SJSA1 (cell line): ENCODE results near the gene ARHGAP27. TPM values are rescaled to one million over a fixed set of nuclear protein-coding genes. Genes with fewer than 3 reads are reported as not detected.

Experiments
- DNase-seq, 2 experiments: peaks; one replicate each; pipeline ENCODE4 v3.0.0-alpha.2; 2015 to 2020; ENCODE audit warnings: low spot score in 2 of 2, low read depth in 1 of 2
- H3K27ac ChIP-seq: fragments of 250-450 bp; sonication (Bioruptor Pico); 2 replicates; pipeline ENCODE4 v1.5.1; 2020; ENCODE audit warnings: mild to moderate bottlenecking, moderate library complexity
- H3K27me3 ChIP-seq: fragments of 250-450 bp; sonication (Bioruptor Pico); replicated peaks from 2 replicates; pipeline ENCODE4 v1.5.1; 2020; ENCODE audit warnings: mild to moderate bottlenecking, moderate library complexity
- H3K36me3 ChIP-seq: fragments of 250-450 bp; sonication (Bioruptor Pico); 2 replicates; pipeline ENCODE4 v1.5.1; 2020; ENCODE audit warnings: mild to moderate bottlenecking
- H3K4me1 ChIP-seq: fragments of 250-450 bp; sonication (Bioruptor Pico); replicated peaks from 2 replicates; pipeline ENCODE4 v1.6.1; 2021; ENCODE audit warnings: mild to moderate bottlenecking
- H3K4me3 ChIP-seq: fragments of 250-450 bp; sonication (Bioruptor Pico); 2 replicates; pipeline ENCODE4 v1.5.1; 2020; ENCODE audit warnings: mild to moderate bottlenecking
- H3K9me3 ChIP-seq: fragments of 250-450 bp; sonication (Bioruptor Pico); replicated peaks from 2 replicates; pipeline ENCODE4 v1.5.1; 2020; ENCODE audit warnings: mild to moderate bottlenecking
- total RNA-seq: library from RNA; depleted of rRNA; stranded (reverse); fragments of >200 nt; shearing (Covaris generic); gene quantifications from 2 replicates; pipeline ENCODE4 v1.2.3, GENCODE V29; 2014

ARHGAP27 gene
- total RNA-seq, 1 experiment from 2014 or later, result 0.53 TPM

DNA sequence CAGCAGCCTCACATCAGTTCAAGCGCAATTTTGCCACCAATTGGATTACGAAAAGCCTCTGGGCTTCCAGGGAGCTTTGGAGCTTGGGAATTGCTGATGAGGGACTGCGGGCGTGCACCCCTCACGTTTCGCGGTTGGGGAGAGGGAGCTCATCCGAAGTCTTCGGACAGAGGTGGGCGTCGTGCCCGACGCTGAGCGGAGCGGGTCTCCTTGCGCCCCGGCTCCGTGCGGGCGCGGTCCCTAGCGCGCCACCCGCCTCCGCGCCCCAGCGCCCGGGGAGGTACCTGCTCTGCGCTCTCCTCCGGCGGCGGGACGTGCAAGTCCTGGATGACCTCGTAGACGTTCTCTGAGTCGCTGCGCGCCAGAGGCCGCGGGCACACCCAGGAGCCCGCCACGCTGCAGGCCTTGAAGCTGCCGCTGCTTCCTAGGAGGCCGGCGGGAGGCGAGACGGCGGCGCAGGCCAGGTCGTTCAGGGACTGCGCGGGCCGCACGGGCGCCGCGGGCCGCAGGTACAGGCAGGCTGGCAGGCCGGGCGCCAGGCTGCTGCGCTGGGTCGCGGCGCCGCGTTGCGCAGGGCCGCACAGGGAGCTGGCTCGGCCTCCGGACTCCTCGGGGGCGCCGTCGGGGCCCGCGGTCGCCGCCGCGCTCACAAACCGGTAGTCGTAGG lies 3.2 kb downstream of the ARHGAP27 start:
- H3K36me3 ChIP-seq, result no peaks in the 10 kb centered on the region
- DNase-seq, result no peak
- H3K4me1 ChIP-seq, result peaks cover 16% of the 10 kb centered on the region
- peaks cover 3% of the 10 kb centered on the region; the same call in 1 of the 2 replicates for H3K9me3 ChIP-seq
- H3K27ac ChIP-seq, result no peak overlapping the region
- H3K27me3 ChIP-seq, result peaks cover 40% of the 10 kb centered on the region
- H3K4me3 ChIP-seq, result no peak overlapping the region

DNA sequence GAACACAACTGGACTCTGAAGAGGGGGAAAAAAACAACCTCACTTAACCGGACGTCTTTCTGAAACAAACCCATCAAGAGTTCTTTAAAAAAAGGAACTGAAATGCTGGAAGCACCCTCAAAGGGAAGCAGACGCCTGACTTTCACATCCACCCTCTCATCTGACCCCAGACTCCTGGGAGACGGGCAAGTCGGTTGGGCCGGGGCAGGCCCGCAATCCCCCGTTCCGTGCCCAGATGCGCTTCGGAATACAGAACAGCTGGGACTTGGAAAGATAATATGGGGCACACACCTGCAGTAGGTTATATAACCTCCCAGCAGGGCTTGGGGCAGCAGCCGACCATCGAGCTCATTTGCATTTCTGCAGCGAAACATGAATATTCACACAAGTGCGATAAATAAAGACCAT lies 3.7 kb downstream of the ARHGAP27 start:
- Histone ChIP-seq H3K4me3 (no peak overlapping the region), H3K36me3 (no peaks in the 10 kb centered on the region), H3K9me3 (peaks cover 3% of the 10 kb centered on the region; the same call in 1 of the 2 replicates), H3K27me3 (peaks cover 40% of the 10 kb centered on the region), H3K4me1 (peaks cover 16% of the 10 kb centered on the region), H3K27ac (no peak overlapping the region)
- DNase-seq, result no peak

DNA sequence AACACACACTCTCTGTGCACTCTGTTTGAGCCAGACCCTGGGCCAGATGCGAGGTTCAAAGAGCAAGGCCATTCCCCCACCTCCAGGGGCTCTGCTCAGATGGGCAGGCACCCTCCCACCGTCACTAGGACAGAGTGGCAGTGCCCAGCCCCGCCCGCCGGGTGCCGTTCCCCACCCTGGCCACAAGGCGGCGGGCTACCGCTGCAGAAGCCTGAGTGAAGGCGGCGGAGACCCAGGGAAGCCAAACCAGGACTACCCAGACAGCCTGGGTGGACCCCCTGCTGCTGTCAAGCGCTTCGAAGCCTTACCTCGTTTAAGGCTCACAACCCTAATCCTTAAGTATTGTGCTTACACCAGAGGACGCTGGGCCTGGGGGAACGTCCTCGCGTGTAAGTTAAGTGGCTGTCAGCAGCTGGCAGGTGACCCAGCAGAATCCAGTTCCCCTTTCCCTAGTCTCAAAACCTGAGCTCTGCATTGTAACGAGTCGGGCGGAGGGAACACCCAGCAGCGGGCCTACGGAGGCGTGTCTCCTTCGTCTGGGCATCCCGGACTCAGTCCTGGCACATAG lies 4.5 kb downstream of the ARHGAP27 start:
- peaks cover 40% of the 10 kb centered on the region for H3K27me3 ChIP-seq
- no peak overlapping the region for H3K27ac ChIP-seq
- H3K36me3 ChIP-seq, result no peaks in the 10 kb centered on the region
- peaks cover 3% of the 10 kb centered on the region; the same call in 1 of the 2 replicates for H3K9me3 ChIP-seq
- peak in 1 of 2 experiments; percentile 74 for DNase-seq
- peaks cover 16% of the 10 kb centered on the region for H3K4me1 ChIP-seq
- H3K4me3 ChIP-seq, result no peak overlapping the region

DNA sequence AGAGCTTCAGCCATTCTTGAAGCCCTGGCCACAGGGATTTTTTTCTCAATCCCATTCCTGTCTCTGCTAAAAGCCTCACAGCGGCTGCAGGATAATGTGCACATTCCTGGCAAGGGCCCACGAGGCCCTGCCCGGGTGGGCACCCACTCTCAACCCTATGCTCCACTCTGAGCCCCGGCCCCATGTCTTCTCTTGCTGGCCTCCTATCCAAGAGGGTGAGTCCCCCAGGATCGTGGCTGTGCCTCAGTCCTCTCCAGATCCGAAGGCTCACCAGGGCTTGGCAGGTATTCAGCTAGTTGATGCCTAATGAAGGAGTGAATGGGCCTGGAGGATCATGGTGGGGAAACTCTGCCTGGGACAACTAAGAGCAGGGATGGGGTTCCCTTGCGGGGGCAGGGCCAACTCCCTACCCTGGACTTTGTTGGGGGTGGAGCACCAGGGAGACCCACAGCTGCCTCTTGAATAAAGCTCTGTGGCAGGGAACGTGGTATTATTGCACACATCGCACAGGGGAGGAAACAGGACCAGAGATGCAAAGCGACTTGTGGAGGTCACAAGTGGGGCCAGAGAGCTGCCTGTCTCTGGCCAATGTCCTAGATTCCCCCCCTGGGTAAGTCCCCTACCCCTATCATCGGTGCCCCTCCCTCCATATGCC lies 5.4 kb downstream of the ARHGAP27 start:
- no peak for DNase-seq
- H3K4me1 ChIP-seq, result peaks cover 13% of the 10 kb centered on the region
- H3K36me3 ChIP-seq, result no peaks in the 10 kb centered on the region
- peaks cover 3% of the 10 kb centered on the region; the same call in 1 of the 2 replicates for H3K9me3 ChIP-seq
- H3K4me3 ChIP-seq, result no peak overlapping the region
- no peak overlapping the region for H3K27ac ChIP-seq
- peaks cover 39% of the 10 kb centered on the region for H3K27me3 ChIP-seq

DNA sequence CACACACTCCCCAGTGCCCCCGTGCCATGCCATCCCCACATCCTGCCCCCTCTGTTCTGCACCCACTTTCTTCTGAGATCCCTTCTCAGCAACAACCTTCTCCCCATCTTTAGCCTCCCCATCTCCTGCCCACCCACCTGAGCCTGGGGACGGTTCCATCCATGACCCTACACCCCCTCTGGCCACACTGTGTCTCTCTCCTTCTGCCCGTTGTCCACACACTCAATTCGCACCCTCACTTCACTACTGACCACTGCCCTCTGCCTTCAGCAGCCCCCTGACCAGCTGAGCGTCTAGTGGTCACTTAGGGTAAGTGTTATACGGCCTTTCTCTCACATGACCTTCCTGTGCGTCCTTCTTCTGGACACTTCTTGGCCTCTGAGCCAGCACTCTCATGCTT lies 6.1 kb downstream of the ARHGAP27 start:
- no peak overlapping the region for H3K4me3 ChIP-seq
- H3K9me3 ChIP-seq, result peaks cover 3% of the 10 kb centered on the region; the same call in 1 of the 2 replicates
- no peak for DNase-seq
- peaks cover 7% of the 10 kb centered on the region for H3K4me1 ChIP-seq
- no peak overlapping the region for H3K27ac ChIP-seq
- H3K27me3 ChIP-seq, result peaks cover 37% of the 10 kb centered on the region
- no peaks in the 10 kb centered on the region for H3K36me3 ChIP-seq

DNA sequence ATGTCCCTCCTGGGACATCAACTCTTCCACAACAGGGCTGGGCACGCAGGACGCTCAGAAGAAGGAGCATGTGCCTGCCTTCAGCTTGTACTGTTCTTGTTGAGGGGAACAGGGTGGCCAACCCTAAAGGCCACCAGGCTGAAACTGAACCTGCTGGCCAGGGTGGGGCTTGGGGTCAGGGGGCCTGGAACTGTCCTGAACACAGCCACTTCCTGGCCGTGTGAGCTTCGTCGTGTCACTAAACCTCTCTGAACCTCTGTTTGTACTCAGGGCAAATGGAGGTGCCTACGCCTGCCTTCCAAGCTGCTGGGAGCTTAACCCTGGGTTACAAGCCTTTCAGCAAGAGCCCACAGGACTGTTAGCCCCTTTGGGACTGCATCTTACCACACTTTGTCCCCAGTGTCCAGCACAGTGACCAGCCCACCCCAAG lies 6.7 kb downstream of the ARHGAP27 start:
- no peak for DNase-seq
- Histone ChIP-seq H3K27me3 (peaks cover 31% of the 10 kb centered on the region), H3K4me3 (no peak overlapping the region), H3K36me3 (no peaks in the 10 kb centered on the region), H3K4me1 (peaks cover 1% of the 10 kb centered on the region), H3K27ac (no peak overlapping the region), H3K9me3 (peaks cover 3% of the 10 kb centered on the region; the same call in 1 of the 2 replicates)

DNA sequence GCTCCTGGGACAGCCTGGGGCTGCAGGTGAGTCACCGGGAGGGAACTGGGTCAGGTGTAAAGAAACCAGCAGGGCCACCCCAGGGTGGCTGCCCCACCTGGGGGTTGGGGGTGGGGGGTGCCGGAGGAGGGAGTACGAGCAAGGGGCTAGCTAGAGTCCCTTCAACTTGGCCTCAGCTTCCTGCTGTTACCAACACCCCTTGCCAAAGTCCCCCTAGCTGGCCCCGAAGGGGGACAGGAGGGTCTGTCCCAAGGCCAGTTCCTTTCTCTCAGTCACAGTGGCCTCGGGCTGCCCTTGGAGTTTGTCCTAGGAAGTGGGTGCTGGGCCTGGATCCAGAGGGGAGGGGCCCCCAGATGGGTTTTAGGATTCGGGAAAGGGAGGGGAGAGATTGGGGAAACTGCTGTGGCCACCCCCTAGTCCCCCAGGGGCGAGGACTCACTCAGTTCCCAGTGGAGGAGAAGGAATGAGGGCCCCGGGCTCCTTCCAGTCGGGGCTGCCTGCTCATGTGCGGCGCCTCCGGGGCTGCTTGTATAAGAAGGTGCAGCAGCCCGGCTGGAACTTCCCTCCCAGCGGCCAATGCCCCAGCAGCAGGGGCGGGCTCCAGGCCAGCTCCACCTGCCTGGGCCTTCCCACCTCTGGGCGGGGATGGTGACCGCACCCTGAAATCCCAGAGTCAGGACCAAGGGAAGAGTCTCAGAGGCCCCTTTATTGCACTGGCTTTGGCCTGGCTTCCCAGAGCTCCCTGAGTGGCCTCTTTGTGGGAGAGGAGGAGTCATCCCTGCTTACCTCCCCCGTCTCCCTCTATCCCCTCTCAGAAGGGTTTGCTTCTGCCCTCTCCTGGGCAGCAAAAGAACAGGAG lies 7.3 kb downstream of the ARHGAP27 start:
- Histone ChIP-seq H3K9me3 (no peaks in the 10 kb centered on the region), H3K4me3 (no peak overlapping the region), H3K27ac (no peak overlapping the region), H3K27me3 (peaks cover 25% of the 10 kb centered on the region), H3K4me1 (no peaks in the 10 kb centered on the region), H3K36me3 (no peaks in the 10 kb centered on the region)
- peak in 1 of 2 experiments; percentile 31 for DNase-seq

DNA sequence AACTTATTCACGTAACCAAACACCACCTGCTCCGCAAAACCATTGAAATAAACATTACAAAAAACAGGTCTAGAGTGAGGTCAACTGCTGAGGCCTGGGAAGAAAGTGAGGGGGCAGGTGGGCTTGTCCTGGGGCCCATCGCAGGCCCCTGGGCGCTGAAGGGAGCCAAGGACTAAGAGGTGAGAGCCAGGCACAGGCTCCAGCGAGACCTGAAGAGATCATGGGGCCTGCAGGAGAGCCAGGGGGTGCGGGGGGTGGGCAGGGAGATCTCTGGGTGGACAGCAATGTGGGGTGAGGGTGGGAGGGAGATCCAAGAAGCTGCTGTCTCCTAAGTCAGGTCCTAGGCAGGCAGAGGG lies 7.9 kb downstream of the ARHGAP27 start:
- Histone ChIP-seq H3K36me3 (no peaks in the 10 kb centered on the region), H3K4me3 (no peak overlapping the region), H3K27me3 (peaks cover 25% of the 10 kb centered on the region), H3K9me3 (no peaks in the 10 kb centered on the region), H3K27ac (no peak overlapping the region), H3K4me1 (no peaks in the 10 kb centered on the region)
- DNase-seq, result no peak

DNA sequence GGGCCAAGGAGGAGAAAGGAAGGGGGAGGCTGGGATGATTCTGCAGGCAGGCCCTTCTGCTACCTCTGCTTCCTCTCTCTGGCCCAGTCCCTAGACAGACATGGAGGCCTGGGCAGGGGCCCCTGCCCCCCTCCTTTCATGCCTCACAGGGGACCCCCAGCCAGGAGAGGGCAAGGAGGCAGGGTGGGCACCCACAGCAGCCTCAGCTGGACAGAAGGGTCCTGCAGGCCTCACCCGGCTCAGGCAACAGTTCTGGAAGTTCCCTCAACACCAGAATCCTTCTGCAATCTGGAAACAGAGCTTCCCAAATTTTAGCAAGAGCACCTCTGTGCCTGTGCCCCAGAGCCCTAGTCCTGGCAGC lies 8.7 kb downstream of the ARHGAP27 start:
- Histone ChIP-seq H3K27me3 (peaks cover 23% of the 10 kb centered on the region), H3K4me1 (no peaks in the 10 kb centered on the region), H3K9me3 (no peaks in the 10 kb centered on the region), H3K36me3 (no peaks in the 10 kb centered on the region), H3K4me3 (no peak overlapping the region), H3K27ac (no peak overlapping the region)
- DNase-seq, result no peak

DNA sequence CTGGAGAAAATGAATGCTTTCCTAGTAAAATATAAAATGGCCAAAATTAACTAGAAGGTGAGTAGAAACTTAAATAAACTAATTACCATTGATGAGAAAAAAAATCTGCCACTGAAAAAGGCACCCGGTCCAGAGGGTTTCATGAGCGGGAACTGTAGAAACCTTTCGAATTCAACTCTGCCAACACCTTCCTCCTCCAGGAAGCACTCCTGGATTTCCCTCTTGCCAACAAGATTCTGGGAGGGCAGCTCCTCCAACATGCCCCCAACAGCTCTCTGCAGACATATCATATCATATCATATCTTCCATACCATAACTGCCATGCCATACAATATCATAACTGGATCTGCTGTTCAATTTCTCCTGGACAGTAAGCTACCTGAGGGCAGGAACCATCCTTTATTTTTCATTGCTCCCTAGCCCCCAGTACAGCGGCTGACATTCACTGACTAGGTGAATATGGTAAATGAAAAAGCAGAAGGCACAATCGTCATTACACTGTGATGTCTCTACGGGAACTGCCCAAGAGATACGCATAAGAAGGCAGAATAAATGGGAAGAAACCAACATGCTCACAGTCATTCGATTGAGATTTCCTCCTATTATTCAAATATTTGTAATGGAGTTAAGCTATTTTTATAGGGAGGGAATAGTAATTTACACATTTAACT lies 9.2 kb downstream of the ARHGAP27 start:
- Histone ChIP-seq H3K4me3 (no peak overlapping the region), H3K27me3 (peaks cover 18% of the 10 kb centered on the region), H3K27ac (no peak overlapping the region), H3K9me3 (no peaks in the 10 kb centered on the region), H3K36me3 (no peaks in the 10 kb centered on the region), H3K4me1 (no peaks in the 10 kb centered on the region)
- DNase-seq, result no peak

DNA sequence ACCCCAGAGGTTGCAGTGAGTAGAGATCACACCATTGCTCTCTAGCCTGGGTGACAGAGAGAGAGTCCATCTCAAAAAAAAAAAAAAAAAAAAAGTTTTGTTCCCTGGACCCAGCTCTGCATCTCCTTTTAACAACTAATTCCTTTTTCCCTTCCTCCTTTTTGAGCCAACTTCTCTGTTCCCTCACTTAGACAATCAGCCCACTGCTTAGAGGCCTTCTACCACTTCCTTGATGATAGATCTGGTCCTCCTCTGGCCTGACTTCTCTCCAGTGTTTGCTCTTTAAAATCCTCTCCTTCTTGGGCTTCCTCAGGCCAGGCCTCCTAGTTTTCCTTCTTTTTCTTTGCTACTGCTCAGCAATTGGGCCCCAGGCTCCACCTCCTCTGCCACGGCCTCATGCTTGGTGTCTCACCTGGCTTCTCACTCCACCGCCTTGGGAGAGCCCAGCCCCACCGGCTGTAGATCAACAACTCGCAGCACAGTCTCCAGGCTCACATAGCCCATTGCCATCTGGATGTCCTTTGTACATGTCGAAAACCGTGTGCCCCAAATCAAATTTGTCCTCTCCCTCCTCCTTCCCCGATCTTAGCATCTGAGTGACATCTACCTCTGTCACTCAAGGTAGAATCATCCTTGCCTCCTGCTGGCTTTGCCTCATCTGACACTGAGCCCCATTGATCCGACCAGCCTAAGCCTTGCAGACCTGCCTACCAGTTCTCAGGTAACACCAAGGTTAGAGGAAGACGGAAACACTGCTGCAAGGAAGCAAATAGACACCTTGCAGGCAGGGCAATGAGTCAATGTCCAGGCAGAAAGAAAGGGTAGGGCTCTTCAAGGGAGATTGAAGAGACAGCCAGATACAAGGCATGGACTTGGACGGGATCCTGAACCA lies 17.4 kb downstream of the ARHGAP27 start:
- Histone ChIP-seq H3K27ac (no peak overlapping the region), H3K36me3 (no peaks in the 10 kb centered on the region), H3K4me3 (no peak overlapping the region), H3K27me3 (peaks cover 7% of the 10 kb centered on the region), H3K4me1 (no peaks in the 10 kb centered on the region), H3K9me3 (no peaks in the 10 kb centered on the region)
- DNase-seq, result no peak

DNA sequence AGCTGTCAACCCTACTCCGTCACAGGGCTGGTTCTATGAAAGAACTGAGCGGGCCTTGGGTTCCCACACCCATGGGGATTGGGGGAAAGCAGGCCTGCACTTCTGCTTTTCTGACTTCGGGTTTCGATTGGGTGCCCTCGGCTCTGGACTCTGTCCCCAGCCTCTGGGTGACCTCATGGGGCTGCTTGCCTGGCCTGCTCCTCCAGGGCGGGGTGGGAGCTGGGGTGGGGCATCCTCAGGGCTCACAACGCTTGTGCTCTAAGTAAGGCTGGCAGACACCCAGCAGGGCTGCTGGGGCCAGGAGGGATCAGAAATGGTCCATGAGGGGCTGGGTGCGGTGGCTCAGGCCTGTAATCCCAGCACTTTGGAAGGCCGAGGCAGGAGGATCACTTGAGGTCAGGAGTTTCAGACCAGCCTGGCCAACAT lies 19.2 kb downstream of the ARHGAP27 start:
- Histone ChIP-seq H3K4me3 (no peak overlapping the region), H3K9me3 (no peaks in the 10 kb centered on the region), H3K4me1 (no peaks in the 10 kb centered on the region), H3K36me3 (no peaks in the 10 kb centered on the region), H3K27ac (no peak overlapping the region), H3K27me3 (no peaks in the 10 kb centered on the region)
- no peak for DNase-seq
